GM18520 (cell line): ENCODE results near the gene CNNM3.
"Not testable (repeated sequence)": the region's sequence is repeated elsewhere in the genome, so short reads cannot be mapped to it uniquely, and the experiment has no call there.

Experiments
- ATAC-seq: cut with Tn5 transposase; IDR thresholded peaks from one replicate; pipeline ENCODE4 v1.9.1; 2021; ENCODE audit not compliant: unreplicated experiment

The CNNM3 gene

GRCh38 chr2:96816127-96816835 lies at the start of gene CNNM3:
TSS of gene CNNM3 (plus strand) at chr2:96816268. CDS start at chr2:96816278, 10 bp downstream.
- ATAC-seq = peak; percentile 66

- ATAC-seq = no peak
These were observed 48.8 kb upstream of the CNNM3 start for GRCh38 chr2:96767135-96767871.

GRCh38 chr2:96768083-96768561 lies 47.9 kb upstream of the CNNM3 start:
- ATAC-seq = no peak

GRCh38 chr2:96769814-96770213 lies 46.3 kb upstream of the CNNM3 start:
- no peak for ATAC-seq

GRCh38 chr2:96770442-96771202 lies 45.4 kb upstream of the CNNM3 start:
- no peak for ATAC-seq

- ATAC-seq = no peak
These were observed 44.1 kb upstream of the CNNM3 start for GRCh38 chr2:96771796-96772618.

GRCh38 chr2:96772903-96773671 lies 43.0 kb upstream of the CNNM3 start:
- peak; percentile 31 for ATAC-seq

GRCh38 chr2:96773922-96774321 lies 42.1 kb upstream of the CNNM3 start:
- no peak for ATAC-seq

GRCh38 chr2:96775160-96775559 lies 40.9 kb upstream of the CNNM3 start:
- ATAC-seq = no peak

- ATAC-seq = no peak
These were observed 32.7 kb upstream of the CNNM3 start for GRCh38 chr2:96783388-96783787.

- no peak for ATAC-seq
These were observed 28.7 kb upstream of the CNNM3 start for GRCh38 chr2:96787411-96787810.

- no peak for ATAC-seq
These were observed 27.4 kb upstream of the CNNM3 start for GRCh38 chr2:96788442-96789244.

- ATAC-seq = no peak
These were observed 26.8 kb upstream of the CNNM3 start for GRCh38 chr2:96789245-96789617.

GRCh38 chr2:96792772-96793749 lies 23.0 kb upstream of the CNNM3 start:
- ATAC-seq = no peak

GRCh38 chr2:96795076-96795475 lies 21.0 kb upstream of the CNNM3 start:
- no peak for ATAC-seq

- not testable (repeated sequence) for ATAC-seq
These were observed 19.6 kb upstream of the CNNM3 start for GRCh38 chr2:96796497-96796896.

GRCh38 chr2:96797066-96797625 lies 18.9 kb upstream of the CNNM3 start:
- ATAC-seq = no peak
